ENCODE measurements around the gene IFITM5.
"Not testable (repeated sequence)": the region's sequence is repeated elsewhere in the genome, so short reads cannot be mapped to it uniquely, and the experiment has no call there.

IFITM5 gene

GRCh38 chr11:311013-311748 lies 11.9 kb upstream of the IFITM5 start:
- not testable (repeated sequence) for DNase-seq

DNA sequence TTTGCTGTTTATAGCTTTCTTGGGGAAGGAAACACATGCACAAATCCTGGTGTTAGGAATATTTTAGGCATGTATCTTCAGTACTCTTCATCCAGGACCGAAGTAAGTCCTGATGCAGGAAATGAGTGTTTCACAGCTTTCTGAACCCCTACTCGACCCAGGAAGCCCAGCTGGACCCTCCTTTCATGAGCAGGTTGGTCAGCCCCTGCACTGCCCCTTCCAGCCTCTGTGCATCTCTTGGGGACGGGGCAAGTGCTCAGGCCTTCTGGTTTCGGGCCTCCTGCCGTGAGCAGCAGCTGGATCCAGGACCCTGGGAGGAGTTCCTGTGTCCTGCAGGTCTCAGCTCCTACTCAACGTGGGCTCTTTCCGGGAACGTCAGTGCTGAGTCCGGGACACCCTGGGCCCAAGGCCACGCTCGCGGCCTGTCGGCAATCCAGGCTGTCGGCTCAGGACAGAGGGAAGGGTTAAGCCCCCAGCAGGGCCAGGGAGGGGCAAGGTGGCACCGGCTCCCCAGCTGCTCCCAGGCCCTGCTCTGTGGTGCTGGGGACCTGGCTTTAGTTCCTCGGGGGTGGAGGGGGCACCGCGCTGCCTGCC lies 10.8 kb upstream of the IFITM5 start:
- DNase-seq = not testable (repeated sequence)

- not testable (repeated sequence) for DNase-seq
Observed at GRCh38 chr11:308740-309665, 9.7 kb upstream of the IFITM5 start.

- peak; percentile 98 to 99 for DNase-seq
Observed at GRCh38 chr11:307766-308708, 8.7 kb upstream of the IFITM5 start, which contains the start of gene IFITM2. Gene IFITM2 (plus strand): TSS chr11:307816. CDS start chr11:308193, 377 bp downstream.

- DNase-seq = no peak
Observed at GRCh38 chr11:306645-307371, 7.5 kb upstream of the IFITM5 start.

DNA sequence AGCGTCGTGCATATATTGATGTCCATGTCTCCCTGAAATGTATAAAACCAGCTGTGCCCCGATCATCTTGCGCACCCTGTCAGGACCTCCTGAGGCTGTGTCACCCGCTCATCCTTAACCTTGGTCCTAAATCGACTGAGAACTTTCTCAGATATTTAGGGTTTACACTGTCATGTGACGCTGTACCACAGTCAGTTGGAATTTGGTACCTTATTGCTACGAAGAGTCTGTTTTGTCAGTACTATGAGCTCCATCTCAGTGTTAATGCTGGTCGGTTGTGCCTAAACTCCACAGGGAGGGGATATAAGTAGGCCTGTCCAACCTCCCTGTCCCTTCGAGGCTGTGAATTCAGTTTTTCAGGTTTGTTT lies 6.5 kb upstream of the IFITM5 start:
- DNase-seq = no peak

DNA sequence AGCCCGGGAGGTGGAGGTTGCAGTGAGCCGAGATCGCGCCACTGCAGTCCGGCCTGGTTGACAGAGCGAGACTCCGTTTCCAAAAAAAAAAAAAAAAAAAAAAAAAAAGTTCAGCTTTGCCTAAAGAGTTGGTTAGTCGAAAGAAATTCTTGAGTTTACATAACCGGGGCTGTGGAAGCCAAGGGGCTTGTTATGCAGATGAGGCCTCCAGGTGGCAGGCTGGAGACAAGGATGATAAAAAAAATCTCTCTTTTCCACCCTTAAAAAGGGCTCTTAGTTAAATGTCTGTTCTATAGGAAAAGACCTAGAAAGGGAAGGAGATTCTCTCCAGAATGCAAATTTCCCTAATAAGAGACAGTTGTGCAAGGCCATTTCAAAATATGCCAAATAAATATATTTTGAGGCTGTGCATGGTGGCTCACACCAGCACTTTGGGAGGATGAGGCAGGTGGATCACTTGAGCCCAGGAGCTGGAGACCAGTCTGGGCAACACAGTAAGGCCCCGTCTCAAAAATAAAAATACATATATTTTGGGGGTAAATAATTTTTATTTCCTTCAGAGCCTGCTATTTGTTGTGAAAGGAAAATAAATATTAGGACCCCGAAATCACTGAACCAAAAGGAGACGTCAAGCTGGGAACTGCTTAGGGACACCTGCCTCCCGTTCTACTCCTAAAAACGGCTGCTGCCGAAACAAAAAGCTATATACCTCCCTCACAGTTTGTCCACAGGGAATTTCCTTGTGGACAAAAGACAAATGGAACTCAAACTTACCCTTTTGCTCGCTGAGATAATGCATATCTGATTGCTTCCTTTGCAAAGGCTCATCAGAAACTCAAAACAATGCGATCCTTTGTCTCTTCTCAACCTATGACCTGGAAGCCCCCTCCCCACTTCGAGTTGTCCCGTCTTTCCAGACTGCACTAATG lies 5.9 kb upstream of the IFITM5 start:
- DNase-seq = peak; percentile 77 to 87

- DNase-seq = no peak
Observed at GRCh38 chr11:304061-304506, 4.8 kb upstream of the IFITM5 start.

DNA sequence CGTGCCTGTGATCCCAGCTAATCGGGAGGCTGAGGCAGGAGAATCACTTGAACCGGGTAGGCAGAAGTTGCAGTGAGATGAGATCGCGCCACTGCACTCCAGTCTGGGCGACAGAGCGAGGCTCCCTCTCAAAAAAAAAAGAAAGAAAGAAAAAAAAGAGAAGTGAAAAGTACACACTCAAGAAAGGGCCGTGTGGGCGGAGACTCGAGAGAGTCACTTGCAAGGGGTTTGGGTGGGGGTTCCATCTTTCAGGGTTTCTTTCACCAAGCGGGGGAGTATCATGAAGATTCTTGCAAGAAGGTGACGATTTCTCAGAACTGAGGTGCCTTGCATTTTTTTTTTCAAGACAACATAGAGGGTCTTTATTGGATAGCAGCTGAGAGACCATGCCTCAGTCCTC lies 4.0 kb upstream of the IFITM5 start:
- no peak for DNase-seq

- DNase-seq = peak in 1 of 2 experiments; percentile 17
Observed at GRCh38 chr11:299951-300735, 817 bp upstream of the IFITM5 start.

- DNase-seq = no peak
Observed at GRCh38 chr11:298406-299065, 790 bp downstream of the IFITM5 start.

GRCh38 chr11:297586-298405 lies 1.5 kb downstream of the IFITM5 start:
- no peak for DNase-seq

DNA sequence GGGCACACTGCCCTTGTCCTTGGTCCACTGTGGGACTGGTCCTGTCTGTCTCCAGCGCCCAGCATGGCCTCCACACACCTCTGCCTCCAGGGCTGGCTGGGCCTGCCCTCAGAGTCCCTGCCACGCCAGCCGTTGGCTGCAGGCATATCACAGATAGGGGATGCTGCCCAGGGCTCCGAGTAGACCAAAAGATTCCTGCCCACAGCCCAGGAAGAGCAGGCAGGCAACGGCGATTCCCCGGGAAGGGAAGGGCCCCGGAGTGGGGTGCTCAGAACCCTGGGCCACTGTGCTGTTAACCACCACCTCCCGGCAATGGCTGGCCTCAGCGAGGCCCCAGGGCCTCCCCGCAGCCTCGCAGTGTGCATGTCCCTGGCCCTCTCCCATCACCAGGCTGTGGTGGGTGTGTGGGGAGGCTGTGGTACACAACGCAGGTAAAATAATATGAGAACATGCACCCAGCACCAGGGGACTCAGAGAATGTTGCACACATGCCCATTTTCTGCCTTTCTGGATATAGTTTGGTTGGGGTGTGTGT lies 2.2 kb downstream of the IFITM5 start:
- no peak for DNase-seq

GRCh38 chr11:296171-297050 lies 2.9 kb downstream of the IFITM5 start:
- DNase-seq = no peak

- no peak for DNase-seq
Observed at GRCh38 chr11:295351-296170, 3.8 kb downstream of the IFITM5 start.

- DNase-seq = no peak
Observed at GRCh38 chr11:294780-295179, 4.5 kb downstream of the IFITM5 start.
